K562 (cell line): ENCODE results near the gene TNIP1. TPM values are rescaled to one million over a fixed set of nuclear protein-coding genes. Genes with fewer than 3 reads are reported as not detected.
A peak's percentile ranks its signal among the peaks of the same experiment; 100 is the strongest.

ENCODE experiments used
- ATAC-seq: fragments of 200-7000 bp; cut with Tn5 transposase; 3 replicates; pipeline ENCODE4 v1.9.1; 2020; ENCODE audit warnings: moderate library complexity
- BruUV-seq: library from RNA; stranded (reverse); fragments of 400-500 nt; replicated peaks from 2 replicates; lab custom pipeline; 2021; lab: Mats Ljungman, UMichigan
- CTCF ChIA-PET: fragments of 300-600 bp; formaldehyde crosslinking; extraction: SDS; loops from one replicate; lab custom pipeline; 2021; ENCODE audit warnings: low intra/inter-chr PET ratio; lab: Yijun Ruan, JAX
- POLR2A ChIA-PET: fragments of 300-600, 350-650 bp; sonication (Branson Sonifier 250); formaldehyde crosslinking; extraction: SDS; loops from one replicate; lab custom pipeline; 2021; ENCODE audit warnings: antibody characterized with exemption, inconsistent platforms; lab: Yijun Ruan, JAX
- DNase-seq, 4 experiments: peaks; one replicate each; pipeline versions ENCODE4 v3.0.0 to v3.0.0-alpha.2; 2011 to 2018; ENCODE audit warnings: low spot score in 3 of 4, mixed read lengths in 3 of 4; ENCODE audit errors: extremely low read depth in 1 of 4
- FAIRE-seq: peaks from 2 replicates; lab custom pipeline; 2011; peaks lifted over from hg19 to GRCh38; lab: Jason Lieb, UNC
- H2AFZ ChIP-seq: 2 replicates; pipeline ENCODE4 v1.6.0; 2011; ENCODE audit warnings: low read depth, low read length, control low read depth, inconsistent platforms
- H3K27ac ChIP-seq: fragments of 200-600 bp; 3 replicates; pipeline ENCODE4 v1.8.0; 2011; ENCODE audit warnings: low read depth, mild to moderate bottlenecking, control low read depth, inconsistent platforms, low read length, moderate library complexity, mixed read lengths; ENCODE audit errors: extremely low read depth
- H3K27me3 ChIP-seq, 2 experiments: fragments of 300-600 bp in 1 of 2; 2 replicates in 1 of 2; 3 replicates in 1 of 2; pipeline versions ENCODE4 v1.6.0 to v1.8.0; 2011; ENCODE audit warnings: inconsistent platforms in 2 of 2, low read length in 2 of 2, mild to moderate bottlenecking in 1 of 2, mixed read lengths in 1 of 2, moderate library complexity in 1 of 2; ENCODE audit not compliant: control insufficient read depth in 2 of 2, insufficient read depth in 2 of 2
- H3K36me3 ChIP-seq: fragments of 300-600 bp; 3 replicates; pipeline ENCODE4 v1.8.0; 2011; ENCODE audit warnings: mild to moderate bottlenecking, low read length, inconsistent platforms; ENCODE audit not compliant: control insufficient read depth, insufficient read depth
- H3K4me1 ChIP-seq, 2 experiments: fragments of 200-600 bp in 1 of 2; replicated peaks in 1 of 2; 2 replicates in 1 of 2; 3 replicates in 1 of 2; pipeline versions ENCODE4 v1.5.1 to v1.8.0; 2011; ENCODE audit warnings: inconsistent platforms in 2 of 2, low read length in 2 of 2, mild to moderate bottlenecking in 1 of 2, mixed read lengths in 1 of 2, moderate library complexity in 1 of 2; ENCODE audit not compliant: control insufficient read depth in 2 of 2, insufficient read depth in 2 of 2
- H3K4me2 ChIP-seq: 2 replicates; pipeline ENCODE4 v1.6.1; 2011; ENCODE audit warnings: low read length, control low read depth, inconsistent platforms, mixed read lengths; ENCODE audit not compliant: insufficient read depth
- H3K4me3 ChIP-seq: fragments of 200-600 bp; sonication (generic), shearing (Covaris generic); 2 replicates; pipeline ENCODE4 v1.5.1; 2016; ENCODE audit warnings: control low read depth, inconsistent platforms
- H3K79me2 ChIP-seq: fragments of 200-600 bp; 3 replicates; pipeline ENCODE4 v1.8.0; 2011; ENCODE audit warnings: low read length, inconsistent platforms; ENCODE audit not compliant: control insufficient read depth, insufficient read depth
- H3K9ac ChIP-seq, 2 experiments: 2 replicates each; pipeline versions ENCODE4 v1.6.0 to v1.6.1; 2011; ENCODE audit warnings: low read depth in 2 of 2, low read length in 2 of 2, control low read depth in 1 of 2, inconsistent platforms in 1 of 2, mild to moderate bottlenecking in 1 of 2, mixed read lengths in 1 of 2; ENCODE audit not compliant: insufficient read depth in 1 of 2
- H3K9me1 ChIP-seq: one replicate; pipeline ENCODE4 v1.6.0; 2011; ENCODE audit warnings: inconsistent platforms, mild to moderate bottlenecking, low read length, moderate library complexity; ENCODE audit not compliant: control insufficient read depth, insufficient read depth
- H3K9me3 ChIP-seq: replicated peaks from 2 replicates; pipeline ENCODE4 v1.5.1; 2011; ENCODE audit warnings: low read depth, low read length, inconsistent platforms; ENCODE audit not compliant: control insufficient read depth, insufficient read depth
- H4K20me1 ChIP-seq: replicated peaks from 2 replicates; pipeline ENCODE4 v1.6.1; 2011; ENCODE audit warnings: low read length, inconsistent platforms, mixed read lengths; ENCODE audit not compliant: control insufficient read depth, insufficient read depth
- MTA3 ChIP-seq: fragments of 450-650 bp; formaldehyde crosslinking; IDR thresholded peaks from 2 replicates; pipeline ENCODE4 v1.6.1; 2017; ENCODE audit warnings: mild to moderate bottlenecking, borderline replicate concordance
- PRDM10 ChIP-seq: fragments of 450-650 bp; IDR thresholded peaks from 2 replicates; pipeline ENCODE4 v1.6.1; 2018; ENCODE audit not compliant: partially characterized antibody
- ZNF146 ChIP-seq: IDR thresholded peaks from one replicate; pipeline ENCODE4 v1.6.1; 2018; ENCODE audit warnings: missing compliant biosample characterization; ENCODE audit not compliant: unreplicated experiment
- WGBS: fragments of 100-300 bp; shearing (Covaris generic); methylation state at CpG from one replicate; pipeline ENCODE4 v1.1.6; 2016; ENCODE audit warnings: low coverage, mixed read lengths; ENCODE audit not compliant: insufficient coverage; ENCODE audit errors: missing lambda C conversion rate; 5-methylcytosine and 5-hydroxymethylcytosine counted together
- in situ Hi-C: fragments of 300-500 bp; cut with MboI; formaldehyde crosslinking; loops from 4 replicates; pipeline ENCODE4 v1.15.0; 2018; ENCODE audit warnings: inconsistent platforms, mixed read lengths
- intact Hi-C: fragments of 100-400 bp; cut with micrococcal nuclease; formaldehyde crosslinking; loops from 2 replicates; pipeline ENCODE4 v1.14.2; 2022
- polyA plus RNA-seq, 8 experiments: library from polyadenylated mRNA; depleted of rRNA in 4 of 8; stranded (reverse) in 5 of 8; unstranded in 3 of 8; fragments of >200 nt; fragmentation: Nextera tagmentation in 2 of 8; fragmentation: Illumina TruSeq in 1 of 8; extraction: Ambion mirVana in 2 of 8; extraction: Trizol in 1 of 8; gene quantifications; 2 replicates each; pipeline versions ENCODE4 v1.2.1 to v1.2.3, GENCODE V29; 2011 to 2014; ENCODE audit warnings: inconsistent platforms in 1 of 8, missing spikeins in 1 of 8
- total RNA-seq, 7 experiments: library from RNA; depleted of rRNA in 6 of 7; stranded (reverse); fragments of >200 nt in 6 of 7; fragmentation: Illumina TruSeq in 2 of 7; extraction: Trizol in 2 of 7; gene quantifications; 2 replicates each; pipeline versions ENCODE4 v1.2.1 to v1.2.3, GENCODE V29; 2011 to 2021; ENCODE audit warnings: low replicate concordance in 1 of 7
- TF ChIP-seq, protein P1 (sequence below): fragments of 450-650 bp; IDR thresholded peaks from one replicate; pipeline ENCODE4 v1.6.1; 2018; ENCODE audit warnings: mild to moderate bottlenecking, moderate library complexity; ENCODE audit not compliant: partially characterized antibody

TNIP1 gene
- total and polyA plus RNA-seq, 9 of the 15 experiments (the other 6 are each of a cell fraction or from before 2014, with no cell fraction given): 0.46 to 41.0 (median 24.6) TPM

DNA sequence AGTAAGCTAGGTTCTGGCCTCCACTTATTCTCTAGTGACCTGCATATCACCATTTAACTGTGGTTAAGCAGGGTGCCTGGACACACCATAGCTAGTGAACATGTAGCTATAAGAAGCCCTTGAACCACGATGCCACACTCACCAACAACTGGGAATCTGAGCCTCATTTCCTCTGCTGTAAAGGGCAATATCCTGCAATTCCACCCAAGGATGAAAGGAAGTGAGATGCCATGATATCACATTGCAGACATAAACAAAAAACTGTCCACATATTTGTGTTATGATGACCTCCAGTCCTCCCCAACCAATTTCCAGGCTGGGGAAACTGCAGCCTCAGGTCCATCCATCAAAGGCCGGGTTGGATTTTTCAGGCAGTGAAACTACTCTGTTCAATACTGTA lies 10.4 kb downstream of the TNIP1 start (continued):
- no peak for TF ChIP-seq PRDM10

DNA sequence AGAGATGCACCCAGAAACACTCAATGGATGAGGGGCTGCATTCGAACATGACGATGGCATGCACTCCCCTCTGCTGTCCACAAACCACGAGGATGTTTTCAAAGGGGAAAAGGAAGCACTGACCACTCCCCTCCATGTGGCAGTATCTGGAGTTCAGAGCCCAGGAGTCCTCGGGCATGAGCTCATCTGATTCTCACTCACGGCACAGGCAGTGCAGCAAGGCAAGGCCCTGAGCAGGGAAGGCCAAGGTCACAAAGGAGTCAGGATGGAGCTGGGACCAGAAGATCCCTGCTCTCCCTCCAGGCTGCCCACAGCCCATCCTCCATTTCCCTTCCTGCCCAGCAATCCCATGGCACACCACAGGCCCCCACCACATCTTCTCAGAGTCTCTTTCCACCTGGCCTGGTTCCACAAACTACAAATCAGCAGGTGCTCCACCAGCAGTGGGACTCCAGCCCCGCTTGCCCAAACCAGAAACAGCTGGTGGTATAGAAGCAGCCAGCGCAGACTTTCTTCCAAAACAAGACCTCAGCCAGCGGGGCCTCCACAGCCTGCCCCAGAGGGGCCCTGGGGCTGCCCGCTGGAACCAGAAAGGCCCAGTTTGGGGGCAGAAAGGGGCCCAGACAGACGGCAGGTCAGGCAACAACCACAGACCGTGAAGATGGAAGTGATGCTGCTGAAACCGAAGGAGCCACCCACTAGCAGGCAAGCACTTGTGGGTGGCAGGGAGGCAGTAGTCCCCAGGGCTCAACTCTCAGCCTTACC lies 12.2 kb downstream of the TNIP1 start:
- Histone ChIP-seq H3K9me1 (peaks cover 12% of the 10 kb centered on the region), H3K79me2 (peaks cover 53% of the 10 kb centered on the region), H2AFZ (no peak overlapping the region), H3K4me2 (no peak overlapping the region), H3K27ac (no peak overlapping the region), H3K9ac (0 out of 4 replicates have a peak overlapping the region, but pooled peaks of 1 of the 2 experiments have one; percentile 23), H3K36me3 (peaks cover 30% of the 10 kb centered on the region), H3K9me3 (no peaks in the 10 kb centered on the region), H3K4me3 (no peak overlapping the region), H3K27me3 (no peaks in the 10 kb centered on the region; a peak in 1 of 5 replicates), H4K20me1 (peaks cover 47% of the 10 kb centered on the region), H3K4me1 (peaks cover 2 to 11% of the 10 kb centered on the region in 2 experiments; a peak in 4 of 5 replicates)
- ATAC-seq (no peak), FAIRE-seq (no peak), DNase-seq (no peak)
- in situ Hi-C loops (no loop called here), intact Hi-C loops (no loop called here)
- BruUV-seq: no TSS peak
- CTCF ChIA-PET: no interaction called here
- TF ChIP-seq, protein P1, sequence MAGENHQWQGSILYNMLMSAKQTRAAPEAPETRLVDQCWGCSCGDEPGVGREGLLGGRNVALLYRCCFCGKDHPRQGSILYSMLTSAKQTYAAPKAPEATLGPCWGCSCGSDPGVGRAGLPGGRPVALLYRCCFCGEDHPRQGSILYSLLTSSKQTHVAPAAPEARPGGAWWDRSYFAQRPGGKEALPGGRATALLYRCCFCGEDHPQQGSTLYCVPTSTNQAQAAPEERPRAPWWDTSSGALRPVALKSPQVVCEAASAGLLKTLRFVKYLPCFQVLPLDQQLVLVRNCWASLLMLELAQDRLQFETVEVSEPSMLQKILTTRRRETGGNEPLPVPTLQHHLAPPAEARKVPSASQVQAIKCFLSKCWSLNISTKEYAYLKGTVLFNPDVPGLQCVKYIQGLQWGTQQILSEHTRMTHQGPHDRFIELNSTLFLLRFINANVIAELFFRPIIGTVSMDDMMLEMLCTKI: no peak
- no peak for TF ChIP-seq ZNF146 (CRISPR knock-in tag)
- no peak for TF ChIP-seq MTA3
- POLR2A ChIA-PET: interaction anchor here (0.7 to 2.7 kb wide), 2 partner anchors 11 to 15 kb away, joined by 4 to 12 read pairs; no protein-coding TSS in a partner anchor
- 64% methylated on average over 12 of the region's 12 CpGs for WGBS
